WERI-Rb-1 (cell line): Measurements from ENCODE around the gene SYNJ2.

ENCODE experiments used
- DNase-seq: peaks from one replicate; pipeline ENCODE4 v3.0.0-alpha.2; 2020
- H3K27ac ChIP-seq: fragments of 250-450 bp; sonication (Bioruptor Pico); 2 replicates; pipeline ENCODE4 v1.5.1; 2020; ENCODE audit warnings: mild to moderate bottlenecking, moderate library complexity
- H3K27me3 ChIP-seq: fragments of 250-450 bp; sonication (Bioruptor Pico); 2 replicates; pipeline ENCODE4 v1.5.1; 2021; ENCODE audit warnings: mild to moderate bottlenecking, low read depth, moderate library complexity; ENCODE audit not compliant: insufficient read depth, severe bottlenecking
- H3K36me3 ChIP-seq: fragments of 250-450 bp; sonication (Bioruptor Pico); 2 replicates; pipeline ENCODE4 v1.5.1; 2020; ENCODE audit warnings: mild to moderate bottlenecking, moderate library complexity
- H3K4me3 ChIP-seq: 2 replicates; pipeline ENCODE4 v1.5.1; 2011; ENCODE audit warnings: low read depth, mild to moderate bottlenecking, control low read depth, low read length
- H3K9me3 ChIP-seq: fragments of 250-450 bp; sonication (Bioruptor Pico); 2 replicates; pipeline ENCODE4 v1.5.1; 2021; ENCODE audit warnings: mild to moderate bottlenecking, moderate library complexity; ENCODE audit not compliant: severe bottlenecking
- CTCF ChIP-seq: IDR thresholded peaks from 2 replicates; pipeline ENCODE4 v1.5.1; 2011; ENCODE audit warnings: low read depth, mild to moderate bottlenecking, control low read depth, inconsistent platforms, low read length

SYNJ2 gene

DNA sequence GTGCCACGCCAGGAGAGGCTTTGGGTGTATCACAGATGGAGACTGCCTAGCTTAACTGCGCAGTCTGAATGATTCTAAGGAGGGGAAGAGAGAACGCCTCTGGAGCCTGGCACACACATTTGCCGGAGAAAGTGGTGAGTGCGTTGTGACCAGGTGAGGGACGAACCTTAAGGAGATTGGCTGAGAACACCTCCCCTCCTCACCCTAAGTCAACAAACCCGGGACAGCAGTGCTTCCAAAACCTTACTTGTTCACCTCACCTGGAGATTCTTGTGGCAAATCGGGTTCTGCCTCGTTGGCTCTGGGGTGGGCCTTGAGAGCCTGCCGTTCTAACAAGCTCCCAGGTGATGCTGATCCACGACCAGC lies 9.4 kb downstream of the SYNJ2 start:
- no peak for TF ChIP-seq CTCF
- DNase-seq: no peak
- no peak overlapping the region for H3K4me3 ChIP-seq
- no peak overlapping the region for H3K27ac ChIP-seq
- H3K36me3 ChIP-seq: no peaks in the 10 kb centered on the region; the same call in 1 of the 2 replicates
- no peaks in the 10 kb centered on the region for H3K9me3 ChIP-seq
- H3K27me3 ChIP-seq: no peaks in the 10 kb centered on the region

DNA sequence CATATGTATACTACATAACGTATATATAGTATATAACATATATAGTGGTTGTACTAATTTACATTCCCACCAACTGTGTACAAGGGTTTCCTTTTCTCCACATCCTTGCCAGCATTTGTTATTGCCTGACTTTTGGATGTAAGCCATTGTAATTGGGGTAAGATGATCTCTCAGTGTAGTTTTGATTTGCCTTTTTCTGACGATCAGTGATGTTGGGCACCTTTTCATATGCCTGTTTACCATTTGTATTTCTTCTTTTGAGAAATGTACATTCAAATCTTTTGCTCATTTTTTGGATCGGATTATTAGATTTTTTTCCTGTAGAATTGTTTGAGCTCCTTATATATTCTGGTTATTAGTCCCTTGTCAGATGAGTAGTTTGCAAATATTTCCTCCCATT lies 11.4 kb downstream of the SYNJ2 start:
- Histone ChIP-seq H3K27me3 (no peaks in the 10 kb centered on the region), H3K9me3 (no peaks in the 10 kb centered on the region), H3K4me3 (no peak overlapping the region), H3K36me3 (no peaks in the 10 kb centered on the region; the same call in 1 of the 2 replicates), H3K27ac (no peak overlapping the region)
- no peak for DNase-seq
- no peak for TF ChIP-seq CTCF

DNA sequence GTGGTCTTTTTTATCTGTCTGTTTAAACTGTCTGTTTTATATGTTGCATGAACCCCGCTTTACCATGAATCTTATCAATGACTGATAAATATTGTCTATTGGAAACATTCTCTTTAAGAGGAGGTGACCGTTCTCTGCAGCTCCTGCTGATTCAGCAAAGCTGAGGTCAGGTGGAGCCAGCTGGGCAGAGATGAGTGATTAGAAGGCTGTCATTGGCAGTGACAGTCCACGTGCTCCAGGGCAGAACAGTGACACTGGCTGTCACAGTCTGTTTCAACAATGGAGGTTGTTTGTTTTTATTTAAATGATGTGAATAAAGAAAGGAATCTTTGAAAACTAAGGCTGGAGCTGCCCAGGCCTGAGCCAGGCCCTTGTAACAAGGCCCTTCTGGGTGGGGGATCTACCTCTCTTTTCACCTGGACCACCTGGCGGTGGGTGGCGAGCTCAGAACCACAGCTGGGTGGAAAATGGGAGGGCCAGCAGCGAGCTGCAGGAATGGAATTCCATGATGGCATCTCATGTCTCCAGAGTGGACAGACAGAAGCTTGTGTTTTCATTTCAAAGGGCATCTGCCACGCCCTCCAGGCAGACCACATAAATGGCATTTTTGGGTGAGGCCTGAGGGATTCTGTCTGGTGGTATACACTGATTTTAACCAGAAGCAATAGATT lies 12.6 kb downstream of the SYNJ2 start:
- Histone ChIP-seq H3K4me3 (no peak overlapping the region), H3K27ac (no peak overlapping the region), H3K9me3 (no peaks in the 10 kb centered on the region), H3K36me3 (no peaks in the 10 kb centered on the region; the same call in 1 of the 2 replicates), H3K27me3 (no peaks in the 10 kb centered on the region)
- no peak for TF ChIP-seq CTCF
- DNase-seq: no peak

DNA sequence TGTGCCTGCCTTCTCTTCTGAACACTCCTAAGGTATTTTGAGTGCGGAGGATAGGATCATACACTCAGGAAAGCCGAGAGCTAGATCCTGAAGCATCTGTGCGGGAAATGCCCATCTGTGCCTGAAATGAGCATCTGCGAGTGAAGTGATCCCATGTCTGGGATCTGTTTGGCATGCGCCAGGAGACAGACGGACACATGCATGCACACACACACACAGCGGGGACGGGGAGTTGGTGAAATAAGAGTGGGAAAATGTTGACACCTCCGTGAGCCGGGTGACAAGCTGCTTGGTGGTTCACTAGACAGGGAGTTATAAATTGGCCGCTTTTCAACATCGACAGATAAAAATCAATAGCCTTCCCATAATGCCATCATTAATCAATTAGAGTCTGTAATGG lies 13.8 kb downstream of the SYNJ2 start:
- Histone ChIP-seq H3K4me3 (no peak overlapping the region), H3K9me3 (no peaks in the 10 kb centered on the region), H3K36me3 (no peaks in the 10 kb centered on the region; the same call in 1 of the 2 replicates), H3K27ac (no peak overlapping the region), H3K27me3 (no peaks in the 10 kb centered on the region)
- DNase-seq: peak; percentile 60
- no peak for TF ChIP-seq CTCF

GRCh38 chr6:157996201-157996712 lies 14.6 kb downstream of the SYNJ2 start:
- Histone ChIP-seq H3K4me3 (no peak overlapping the region), H3K36me3 (no peaks in the 10 kb centered on the region), H3K9me3 (no peaks in the 10 kb centered on the region), H3K27ac (no peak overlapping the region), H3K27me3 (no peaks in the 10 kb centered on the region)
- DNase-seq: no peak
- TF ChIP-seq CTCF: no peak
